SK-N-SH (cell line): ENCODE data around the gene UTY.

ENCODE experiments used
- CHD2 ChIP-seq: fragments of 150-350 bp; IDR thresholded peaks from 2 replicates; pipeline ENCODE4 v1.6.1; 2018; ENCODE audit warnings: low read length; ENCODE audit not compliant: partially characterized antibody
- TF ChIP-seq, protein P1 (sequence below): IDR thresholded peaks from 2 replicates; pipeline ENCODE4; 2012

DNA sequence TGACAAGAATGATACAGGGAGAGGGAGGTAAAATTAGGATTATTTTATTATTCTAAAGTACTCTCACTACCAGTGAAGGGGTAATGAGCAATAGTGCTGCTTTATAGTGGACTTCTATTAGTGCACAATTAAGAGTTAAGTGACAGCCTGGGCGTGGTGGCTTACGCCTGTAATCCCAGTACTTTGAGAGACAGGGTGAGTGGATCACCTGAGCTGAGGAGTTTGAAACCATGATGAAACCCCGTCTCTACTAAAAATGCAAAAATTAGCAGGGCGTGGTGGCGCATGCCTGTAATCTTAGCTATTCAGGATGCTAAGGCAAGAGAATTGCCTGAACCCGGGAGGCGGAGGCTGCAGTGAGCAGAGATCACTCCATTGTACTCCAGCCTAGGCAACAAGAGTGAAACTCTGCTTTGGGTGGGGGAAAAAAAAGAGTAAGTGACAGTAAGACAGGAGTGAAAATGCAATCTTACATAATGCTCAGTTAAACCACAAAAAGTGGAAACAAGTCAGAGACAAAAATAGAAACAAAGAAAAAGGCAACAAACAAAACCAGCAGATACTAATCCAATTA lies 98.6 kb downstream of the UTY start:
- TF ChIP-seq CHD2: no peak
- TF ChIP-seq, protein P1, sequence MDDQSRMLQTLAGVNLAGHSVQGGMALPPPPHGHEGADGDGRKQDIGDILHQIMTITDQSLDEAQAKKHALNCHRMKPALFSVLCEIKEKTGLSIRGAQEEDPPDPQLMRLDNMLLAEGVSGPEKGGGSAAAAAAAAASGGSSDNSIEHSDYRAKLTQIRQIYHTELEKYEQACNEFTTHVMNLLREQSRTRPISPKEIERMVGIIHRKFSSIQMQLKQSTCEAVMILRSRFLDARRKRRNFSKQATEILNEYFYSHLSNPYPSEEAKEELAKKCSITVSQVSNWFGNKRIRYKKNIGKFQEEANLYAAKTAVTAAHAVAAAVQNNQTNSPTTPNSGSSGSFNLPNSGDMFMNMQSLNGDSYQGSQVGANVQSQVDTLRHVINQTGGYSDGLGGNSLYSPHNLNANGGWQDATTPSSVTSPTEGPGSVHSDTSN: no peak
